Common myeloid progenitor, CD34-positive (primary cell): ENCODE measurements around the gene OR2D3.
A peak's percentile ranks its signal among the peaks of the same experiment; 100 is the strongest.
"Not testable (repeated sequence)": the region's sequence is repeated elsewhere in the genome, so short reads cannot be mapped to it uniquely, and the experiment has no call there.

Experiments used
- CTCF ChIA-PET: fragments of 350-600 bp; sonication (Branson Sonifier 250); formaldehyde crosslinking; loops from one replicate; lab custom pipeline; 2021; ENCODE audit warnings: antibody characterized with exemption; lab: Charles Lee
- POLR2A ChIA-PET: fragments of 350-600 bp; sonication (Branson Sonifier 250); formaldehyde crosslinking; loops from one replicate; lab custom pipeline; 2021; ENCODE audit warnings: antibody characterized with exemption; lab: Charles Lee
- DNase-seq, 3 donors: peaks; one replicate each; pipeline versions ENCODE4 v3.0.0 to v3.0.0-alpha.2; 2013
- H3K27ac ChIP-seq, 2 experiments: 1 replicate in 1 of 2; 2 replicates in 1 of 2; pipeline ENCODE4 v1.7.0; 2013; ENCODE audit warnings: inconsistent platforms in 2 of 2, low read length in 2 of 2, mild to moderate bottlenecking in 2 of 2, low read depth in 1 of 2, moderate library complexity in 1 of 2; ENCODE audit not compliant: severe bottlenecking in 2 of 2, insufficient read depth in 1 of 2, poor library complexity in 1 of 2
- H3K27me3 ChIP-seq, 5 experiments: replicated peaks in 2 of 5; 1 replicate in 3 of 5; 2 replicates in 2 of 5; pipeline versions ENCODE4 v1.6.1 to v1.7.0; 2013; ENCODE audit warnings: low read length in 4 of 5, mild to moderate bottlenecking in 2 of 5, moderate library complexity in 2 of 5, inconsistent platforms in 1 of 5; ENCODE audit not compliant: insufficient read depth in 5 of 5, control insufficient read depth in 4 of 5
- H3K36me3 ChIP-seq, 4 experiments: 1 replicate in 2 of 4; 2 replicates in 2 of 4; pipeline versions ENCODE4 v1.6.1 to v1.7.0; 2013; ENCODE audit warnings: low read length in 3 of 4, control low read depth in 1 of 4, mild to moderate bottlenecking in 1 of 4; ENCODE audit not compliant: control insufficient read depth in 4 of 4, insufficient read depth in 4 of 4
- H3K4me1 ChIP-seq, 4 experiments: 1 replicate in 3 of 4; 2 replicates in 1 of 4; pipeline versions ENCODE4 v1.6.1 to v1.7.1; 2013; ENCODE audit warnings: low read length in 3 of 4, mild to moderate bottlenecking in 3 of 4, control low read depth in 1 of 4, inconsistent platforms in 1 of 4, moderate library complexity in 1 of 4; ENCODE audit not compliant: control insufficient read depth in 4 of 4, insufficient read depth in 4 of 4; ENCODE audit errors: control extremely low read depth in 1 of 4
- H3K4me3 ChIP-seq, 7 experiments: 1 replicate in 4 of 7; 2 replicates in 3 of 7; pipeline versions ENCODE4 v1.5.1 to v1.7.0; 2013; ENCODE audit warnings: mild to moderate bottlenecking in 7 of 7, low read length in 6 of 7, moderate library complexity in 6 of 7, inconsistent platforms in 2 of 7, low read depth in 2 of 7, control low read depth in 1 of 7; ENCODE audit not compliant: insufficient read depth in 4 of 7, control insufficient read depth in 1 of 7; ENCODE audit errors: extremely low read depth in 1 of 7
- H3K9me3 ChIP-seq, 5 experiments: 1 replicate in 4 of 5; 2 replicates in 1 of 5; pipeline versions ENCODE4 v1.6.1 to v1.7.1; 2013; ENCODE audit warnings: low read length in 4 of 5, mild to moderate bottlenecking in 2 of 5, inconsistent platforms in 1 of 5, low read depth in 1 of 5, moderate library complexity in 1 of 5; ENCODE audit not compliant: control insufficient read depth in 4 of 5, insufficient read depth in 2 of 5; ENCODE audit errors: control extremely low read depth in 1 of 5
- WGBS: methylation state at CpG from one replicate; pipeline ENCODE4 v1.1.5; 2013; ENCODE audit not compliant: insufficient coverage; 5-methylcytosine and 5-hydroxymethylcytosine counted together

The OR2D3 gene

DNA sequence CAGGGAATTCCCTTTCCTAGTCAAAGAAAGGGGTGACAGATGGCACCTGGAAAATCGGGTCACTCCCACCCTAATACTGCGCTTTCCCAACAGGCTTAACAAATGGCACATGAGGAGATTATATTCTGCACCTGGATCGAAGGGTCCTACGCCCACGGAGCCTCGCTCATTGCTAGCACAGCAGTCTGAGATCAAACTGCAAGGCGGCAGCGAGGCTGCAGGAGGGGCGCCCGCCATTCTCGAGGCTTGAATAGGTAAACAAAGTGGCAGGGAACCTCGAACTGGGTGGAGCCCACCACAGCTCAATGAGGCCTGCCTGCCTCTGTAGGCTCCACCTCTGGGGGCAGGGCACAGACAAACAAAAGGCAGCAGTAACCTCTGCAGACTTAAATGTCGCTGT, 16.0 kb upstream of the OR2D3 start:
- H3K4me3 ChIP-seq, H3K36me3 ChIP-seq, POLR2A ChIA-PET, H3K27me3 ChIP-seq, H3K4me1 ChIP-seq, H3K27ac ChIP-seq, DNase-seq, CTCF ChIA-PET, H3K9me3 ChIP-seq: not testable (repeated sequence)
- 97% methylated on average over 9 of the region's 13 CpGs for WGBS

DNA sequence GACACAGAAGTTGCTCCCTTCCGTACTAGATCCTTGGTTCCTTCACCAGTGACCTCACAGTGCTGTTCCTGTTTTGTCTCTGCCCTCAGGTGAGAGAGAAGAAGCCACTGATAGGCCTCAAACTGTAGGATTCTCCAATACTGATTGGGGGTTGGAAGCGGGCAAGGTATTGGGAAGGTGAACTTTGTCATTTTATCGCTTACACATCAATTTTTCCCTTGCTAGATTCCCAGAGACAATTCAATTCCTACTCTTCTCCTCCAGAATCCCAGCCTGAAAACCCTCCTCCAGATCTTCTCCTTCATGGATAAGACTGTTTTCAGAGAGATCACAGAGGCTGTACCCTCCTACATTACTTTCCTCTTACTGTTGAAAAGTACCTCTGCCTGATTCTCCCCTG, 9.4 kb upstream of the OR2D3 start:
- ChIA-PET POLR2A (no interaction called here), CTCF (no interaction called here)
- no peak overlapping the region for H3K4me3 ChIP-seq
- no peaks in the 10 kb centered on the region for H3K9me3 ChIP-seq
- no peak for DNase-seq
- H3K36me3 ChIP-seq: no peaks in the 10 kb centered on the region
- H3K27me3 ChIP-seq: no peaks in the 10 kb centered on the region
- H3K27ac ChIP-seq: no peak overlapping the region
- 100% methylated on average over 2 of the region's 3 CpGs for WGBS
- H3K4me1 ChIP-seq: peaks cover 0 to 2% (median 0%) of the 10 kb centered on the region in 4 experiments

DNA sequence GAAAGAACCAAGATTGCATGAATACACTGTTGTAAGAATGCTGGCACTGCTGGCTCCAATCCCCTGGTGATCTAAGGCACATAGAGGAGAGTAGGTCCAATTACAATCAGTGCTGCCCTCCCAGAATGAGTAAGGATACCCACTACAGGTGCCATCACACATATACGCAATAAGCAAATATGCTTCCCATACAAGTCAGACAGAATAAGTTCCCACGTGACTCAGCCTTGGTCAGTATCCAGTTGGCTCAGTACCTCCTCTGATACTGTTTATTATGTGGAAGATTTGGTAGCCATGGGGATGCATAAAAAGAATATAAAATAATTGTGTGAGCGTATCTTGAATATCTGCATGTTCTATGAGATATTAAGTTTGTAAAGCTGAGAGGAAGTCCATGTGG, 8.9 kb upstream of the OR2D3 start:
- H3K27ac ChIP-seq: no peak overlapping the region
- WGBS: 91% methylated on average over 1 of the region's 3 CpGs
- no peak overlapping the region for H3K4me3 ChIP-seq
- ChIA-PET CTCF (no interaction called here), POLR2A (no interaction called here)
- H3K9me3 ChIP-seq: no peaks in the 10 kb centered on the region
- H3K4me1 ChIP-seq: peaks cover 0 to 2% (median 0%) of the 10 kb centered on the region in 4 experiments
- DNase-seq: peak in 1 of 3 donors; percentile 28
- no peaks in the 10 kb centered on the region for H3K36me3 ChIP-seq
- H3K27me3 ChIP-seq: no peaks in the 10 kb centered on the region

DNA sequence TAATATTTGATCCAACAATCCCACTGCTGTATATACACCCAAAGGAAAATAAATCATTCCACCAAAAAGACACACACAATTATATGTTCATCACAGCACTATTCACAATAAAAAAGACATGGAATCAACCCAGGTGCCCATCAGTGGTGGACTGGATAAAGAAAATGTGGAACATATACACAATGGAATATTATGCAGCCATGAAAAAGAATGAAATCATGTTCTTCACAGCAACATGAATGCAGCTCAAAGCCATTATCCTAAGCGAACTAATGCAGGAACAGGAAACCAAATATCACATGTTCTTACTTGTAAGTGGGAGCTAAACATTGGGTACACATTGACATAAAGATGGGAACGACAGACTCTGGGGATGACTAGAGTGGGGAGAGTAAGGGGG, 1.1 kb upstream of the OR2D3 start:
- Histone ChIP-seq H3K27me3 (no peaks in the 10 kb centered on the region), H3K9me3 (no peaks in the 10 kb centered on the region), H3K27ac (no peak overlapping the region), H3K4me3 (no peak overlapping the region), H3K4me1 (no peaks in the 10 kb centered on the region), H3K36me3 (no peaks in the 10 kb centered on the region)
- POLR2A ChIA-PET: no interaction called here
- CTCF ChIA-PET: no interaction called here
- 100% methylated on average over 1 of the region's 2 CpGs for WGBS
- no peak for DNase-seq

DNA sequence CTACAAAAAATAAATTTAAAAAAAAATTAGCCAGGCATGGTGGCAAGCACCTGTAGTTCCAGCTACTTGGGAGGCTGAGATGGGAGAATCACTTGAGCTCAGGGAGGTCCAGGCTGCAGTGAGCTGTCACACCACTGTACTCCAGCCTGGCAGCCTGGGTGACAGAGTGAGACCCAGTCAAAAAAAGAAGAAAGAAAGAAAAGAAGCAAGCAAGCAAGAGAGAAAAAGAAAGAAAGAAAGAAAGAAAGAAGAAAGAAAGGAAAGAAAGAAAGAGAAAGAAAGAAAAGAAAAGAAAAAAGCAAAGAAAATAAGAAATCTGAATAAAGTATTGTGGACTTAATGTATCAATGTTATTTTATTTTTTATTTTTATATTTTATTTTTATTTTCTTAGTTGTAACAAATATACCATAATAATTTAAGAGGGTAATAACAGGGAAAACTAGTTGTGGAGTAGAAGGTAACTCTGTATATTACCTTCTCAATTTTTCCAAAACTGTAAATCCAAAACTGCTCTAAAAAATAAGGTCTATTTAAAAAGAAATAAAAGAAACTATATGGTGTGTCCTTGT, 4.3 kb downstream of the OR2D3 start:
- peaks cover 0 to 20% (median 9%) of the 10 kb centered on the region in 4 experiments for H3K4me1 ChIP-seq
- no peak overlapping the region for H3K4me3 ChIP-seq
- ChIA-PET CTCF (no interaction called here), POLR2A (no interaction called here)
- no peaks in the 10 kb centered on the region for H3K9me3 ChIP-seq
- peaks cover 0 to 10% (median 0%) of the 10 kb centered on the region in 5 experiments for H3K27me3 ChIP-seq
- H3K27ac ChIP-seq: no peak overlapping the region
- DNase-seq: no peak
- H3K36me3 ChIP-seq: no peaks in the 10 kb centered on the region

DNA sequence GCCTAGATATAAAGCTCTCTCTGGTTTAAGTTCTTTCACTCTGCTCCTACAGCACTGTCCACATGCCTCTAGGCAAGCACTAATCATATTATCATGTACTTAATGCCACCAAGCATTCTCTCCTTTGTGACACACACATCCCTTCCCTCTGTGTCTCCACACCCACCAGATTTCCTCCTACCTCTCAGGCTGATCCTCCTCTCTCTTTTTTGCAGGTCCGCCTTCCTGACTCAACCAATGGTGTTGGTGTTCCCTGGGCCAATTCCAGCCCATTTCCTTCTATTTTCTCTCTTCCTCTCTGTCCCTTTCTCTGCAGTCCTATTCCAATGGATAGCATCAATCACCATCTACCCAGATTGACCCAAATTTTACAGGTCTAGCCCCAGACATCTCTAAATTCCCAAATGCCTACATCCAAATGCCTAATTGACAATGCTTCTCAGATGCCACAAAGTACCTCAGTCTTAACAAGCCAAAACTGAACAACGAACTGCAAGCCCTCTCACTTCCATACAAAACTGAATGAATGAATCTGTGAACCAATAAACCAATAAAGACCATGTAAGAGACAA, 4.9 kb downstream of the OR2D3 start:
- ChIA-PET POLR2A (interaction anchor here (0.8 kb wide), 1 partner anchor 319 kb away, joined by 3 read pairs; no protein-coding TSS in a partner anchor), CTCF (no interaction called here)
- no peaks in the 10 kb centered on the region for H3K36me3 ChIP-seq
- DNase-seq: peak in 1 of 3 donors; percentile 26
- peak overlapping the region in 1 of 2 experiments; percentile 56 for H3K27ac ChIP-seq
- WGBS: 100% methylated on average over 1 of the region's 2 CpGs
- peaks cover 0 to 10% (median 0%) of the 10 kb centered on the region in 5 experiments for H3K27me3 ChIP-seq
- H3K4me3 ChIP-seq: peak overlapping the region in 6 of 7 experiments; percentile 70 to 98 (median 82)
- peaks cover 0 to 20% (median 9%) of the 10 kb centered on the region in 4 experiments for H3K4me1 ChIP-seq
- H3K9me3 ChIP-seq: no peaks in the 10 kb centered on the region

DNA sequence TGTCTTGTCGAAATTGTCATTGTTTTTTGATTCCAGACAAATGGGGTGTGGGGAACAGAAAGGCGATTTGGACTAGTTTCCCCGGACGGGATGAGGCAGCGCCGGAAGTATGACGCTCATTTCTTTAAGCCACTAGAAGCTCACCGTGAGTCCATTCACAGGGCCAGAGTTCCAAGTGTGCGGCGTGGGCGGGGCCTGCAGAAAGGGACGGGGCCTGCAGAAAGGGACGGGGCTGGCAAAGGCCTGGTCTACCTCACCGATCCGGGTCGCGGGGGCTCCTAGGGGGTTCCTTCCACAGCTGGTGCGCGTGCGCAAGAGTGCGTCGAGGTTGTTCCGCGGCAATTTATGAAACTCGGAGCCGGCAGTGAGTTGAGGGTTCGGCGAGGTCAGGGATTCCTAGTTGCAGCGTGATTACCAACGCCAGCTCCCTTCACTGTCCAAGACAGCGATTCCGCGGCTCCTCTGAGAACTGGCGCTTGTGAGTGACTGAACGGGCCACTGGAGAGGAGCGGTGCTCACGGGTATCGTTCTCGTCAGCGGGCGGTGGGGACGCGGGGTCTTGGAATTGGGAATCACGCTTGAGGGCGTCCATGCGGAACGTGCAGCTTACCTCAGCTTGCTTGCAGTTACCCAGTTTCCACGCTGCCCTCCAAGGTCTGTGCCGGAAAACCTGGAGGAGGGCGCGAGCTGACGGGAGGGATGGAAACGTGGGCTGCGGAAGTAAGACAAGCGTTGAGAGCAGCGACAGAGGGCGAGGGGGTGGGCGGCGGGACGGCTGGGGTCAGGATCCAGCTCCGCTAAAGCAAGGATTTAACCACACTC, 5.6 kb downstream of the OR2D3 start, which contains the start of gene ZNF215:
Gene ZNF215 (plus strand): TSS at position 219 of the 822 bp plus-strand sequence. CDS start 5,847 bp downstream, outside the sequence.
- peak within 1 kb of the TSS in 1 of 2 experiments; percentile 56 for H3K27ac ChIP-seq
- CTCF ChIA-PET: no interaction called here
- H3K36me3 ChIP-seq: no peaks in the 10 kb centered on the region
- H3K4me3 ChIP-seq: peak within 1 kb of the TSS; percentile 48 to 98 (median 82)
- H3K27me3 ChIP-seq: peaks cover 0 to 10% (median 0%) of the 10 kb centered on the region in 5 experiments
- peak; percentile 29 to 83 (median 72) for DNase-seq
- H3K4me1 ChIP-seq: peaks cover 0 to 20% (median 9%) of the 10 kb centered on the region in 4 experiments
- no peaks in the 10 kb centered on the region for H3K9me3 ChIP-seq
- under 1% methylated on average over 54 of the region's 61 CpGs for WGBS
- POLR2A ChIA-PET: interaction anchor here (0.8 kb wide), 1 partner anchor 320 kb away, joined by 3 read pairs; no protein-coding TSS in a partner anchor
